ENCODE results near the gene WDR93. TPM values are rescaled to one million over a fixed set of nuclear protein-coding genes. Genes with fewer than 3 reads are reported as not detected.

WDR93 gene
- total and polyA plus RNA-seq, 2 of the 4 experiments (the other 2 are of a cell fraction), result not detected

DNA sequence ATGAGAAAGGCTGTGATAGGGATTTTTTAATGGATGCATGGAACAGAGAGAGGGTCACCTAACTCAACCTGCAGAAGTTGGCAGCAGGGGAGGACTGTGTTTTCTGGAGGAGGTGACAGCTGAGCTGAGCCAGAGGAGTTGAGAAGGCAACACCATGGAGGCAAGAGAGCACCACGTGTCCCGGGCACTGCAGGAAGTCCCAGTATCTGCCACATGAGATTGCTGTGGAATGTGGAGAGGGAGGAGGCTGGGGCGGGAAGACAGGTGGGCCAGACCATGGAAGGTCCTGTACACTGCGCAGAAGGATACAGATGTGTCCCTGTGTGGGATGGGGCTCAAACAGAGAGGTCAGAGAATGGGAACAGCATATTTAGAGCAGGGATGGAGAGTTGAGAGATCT lies 45.2 kb downstream of the WDR93 start:
- Histone ChIP-seq H3K4me2 (ENCODE audit: low read depth, low read length) (no peak overlapping the region), H2BK20ac (ENCODE audit: low read depth, low read length) (no peak overlapping the region), H3K27me3 (ENCODE audit: control insufficient read depth, insufficient read depth, low read length) (peaks cover 61% of the 10 kb centered on the region), H3K79me1 (ENCODE audit: low read depth in 1 of 2, low read length in 2 of 2) (no peaks in the 10 kb centered on the region), H4K20me1 (ENCODE audit: insufficient read depth, low read length) (no peaks in the 10 kb centered on the region), H2AFZ (replicated peaks; ENCODE audit: low read length, poor library complexity) (no peak overlapping the region), H2BK120ac (ENCODE audit: low read depth, low read length) (no peak overlapping the region), H3K4me1 (ENCODE audit: control insufficient read depth, insufficient read depth, low read length) (no peaks in the 10 kb centered on the region), H3K18ac (ENCODE audit: low read depth, low read length) (no peak overlapping the region), H3K9ac (ENCODE audit: low read depth, low read length) (no peak overlapping the region), H4K8ac (ENCODE audit: low read depth in 2 of 2, low read length in 2 of 2) (no peak overlapping the region), H3K9me1 (ENCODE audit: insufficient read depth, low read length) (no peaks in the 10 kb centered on the region), H3K4ac (ENCODE audit: low read depth, low read length) (no peak overlapping the region), H4K91ac (ENCODE audit: insufficient read depth, low read depth, low read length) (no peak overlapping the region), H3K23ac (ENCODE audit: low read depth, low read length) (no peak overlapping the region), H2BK15ac (ENCODE audit: low read depth, low read length) (no peak overlapping the region), H2AK9ac (replicated peaks; ENCODE audit: low read depth, low read length, poor library complexity) (no peak overlapping the region), H3K56ac (ENCODE audit: extremely low read depth, insufficient read depth, low read length) (no peak overlapping the region), H2AK5ac (ENCODE audit: low read depth, low read length) (no peak overlapping the region), H3K14ac (replicated peaks; ENCODE audit: low read depth, low read length) (no peak overlapping the region), H3K9me3 (ENCODE audit: control insufficient read depth, insufficient read depth, low read length) (no peaks in the 10 kb centered on the region; the same call in 1 of the 2 replicates), H3K36me3 (ENCODE audit: control insufficient read depth, insufficient read depth, low read length) (no peaks in the 10 kb centered on the region), H3K4me3 (ENCODE audit: insufficient read depth, low read depth, low read length) (no peak overlapping the region), H4K5ac (ENCODE audit: low read depth, low read length) (no peak overlapping the region), H2BK5ac (ENCODE audit: low read depth, low read length, poor library complexity, severe bottlenecking) (no peak overlapping the region), H3K27ac (ENCODE audit: insufficient read depth, low read length) (no peak overlapping the region)
- POLR2A ChIA-PET (ENCODE audit: unreplicated experiment), result no interaction called here
- CTCF ChIA-PET, result no interaction called here
- 44% methylated on average over 4 of the region's 4 CpGs; no CpG with 5 or more reads in 1 of the 2 experiments for WGBS, 2 experiments (ENCODE audit: extremely low coverage in 2 of 2, insufficient read length in 1 of 2)
- TF ChIP-seq FOS (IDR thresholded peaks at IDR 0.05; ENCODE audit: low read depth, low read length), result no peak
- no peak for TF ChIP-seq CEBPB (IDR thresholded peaks at IDR 0.05; ENCODE audit: low read depth, low read length)
- no peak for TF ChIP-seq MAZ (IDR thresholded peaks at IDR 0.05; ENCODE audit: borderline replicate concordance, low read depth, low read length)
- TF ChIP-seq, protein P1, sequence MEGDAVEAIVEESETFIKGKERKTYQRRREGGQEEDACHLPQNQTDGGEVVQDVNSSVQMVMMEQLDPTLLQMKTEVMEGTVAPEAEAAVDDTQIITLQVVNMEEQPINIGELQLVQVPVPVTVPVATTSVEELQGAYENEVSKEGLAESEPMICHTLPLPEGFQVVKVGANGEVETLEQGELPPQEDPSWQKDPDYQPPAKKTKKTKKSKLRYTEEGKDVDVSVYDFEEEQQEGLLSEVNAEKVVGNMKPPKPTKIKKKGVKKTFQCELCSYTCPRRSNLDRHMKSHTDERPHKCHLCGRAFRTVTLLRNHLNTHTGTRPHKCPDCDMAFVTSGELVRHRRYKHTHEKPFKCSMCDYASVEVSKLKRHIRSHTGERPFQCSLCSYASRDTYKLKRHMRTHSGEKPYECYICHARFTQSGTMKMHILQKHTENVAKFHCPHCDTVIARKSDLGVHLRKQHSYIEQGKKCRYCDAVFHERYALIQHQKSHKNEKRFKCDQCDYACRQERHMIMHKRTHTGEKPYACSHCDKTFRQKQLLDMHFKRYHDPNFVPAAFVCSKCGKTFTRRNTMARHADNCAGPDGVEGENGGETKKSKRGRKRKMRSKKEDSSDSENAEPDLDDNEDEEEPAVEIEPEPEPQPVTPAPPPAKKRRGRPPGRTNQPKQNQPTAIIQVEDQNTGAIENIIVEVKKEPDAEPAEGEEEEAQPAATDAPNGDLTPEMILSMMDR (conservative IDR thresholded peaks at IDR 0.05; ENCODE audit: low read depth, low read length), result no peak
- TF ChIP-seq SMC3 (IDR thresholded peaks at IDR 0.05; ENCODE audit: low read depth, low read length), result no peak
- TF ChIP-seq, protein P2, sequence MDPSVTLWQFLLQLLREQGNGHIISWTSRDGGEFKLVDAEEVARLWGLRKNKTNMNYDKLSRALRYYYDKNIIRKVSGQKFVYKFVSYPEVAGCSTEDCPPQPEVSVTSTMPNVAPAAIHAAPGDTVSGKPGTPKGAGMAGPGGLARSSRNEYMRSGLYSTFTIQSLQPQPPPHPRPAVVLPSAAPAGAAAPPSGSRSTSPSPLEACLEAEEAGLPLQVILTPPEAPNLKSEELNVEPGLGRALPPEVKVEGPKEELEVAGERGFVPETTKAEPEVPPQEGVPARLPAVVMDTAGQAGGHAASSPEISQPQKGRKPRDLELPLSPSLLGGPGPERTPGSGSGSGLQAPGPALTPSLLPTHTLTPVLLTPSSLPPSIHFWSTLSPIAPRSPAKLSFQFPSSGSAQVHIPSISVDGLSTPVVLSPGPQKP (IDR thresholded peaks at IDR 0.05; ENCODE audit: borderline replicate concordance, low read depth, low read length), result no peak
- no peak for TF ChIP-seq BHLHE40 (IDR thresholded peaks at IDR 0.05; ENCODE audit: low read depth, low read length)
- TF ChIP-seq NFE2L2 (IDR thresholded peaks at IDR 0.05; ENCODE audit: low read depth, low read length), result no peak
- ATAC-seq (ENCODE audit: low read depth) (no peak), DNase-seq (no peak)
- dilution Hi-C loops (cut with HindIII; ENCODE audit: low sequenced_read_pairs, unreplicated experiment), result no loop called here
- intact Hi-C loops (cut with micrococcal nuclease), result no loop called here
- no TSS peak for BruUV-seq (replicated peaks)
- in situ Hi-C loops (cut with MboI; ENCODE audit: low sequenced_read_pairs), result no loop called here

Data from IMR-90 (cell line).